ENCODE measurements around the gene SRSF7. TPM values are rescaled to one million over a fixed set of nuclear protein-coding genes. Genes with fewer than 3 reads are reported as not detected.
"Not testable (repeated sequence)": the region's sequence is repeated elsewhere in the genome, so short reads cannot be mapped to it uniquely, and the experiment has no call there.

SRSF7 gene
- total RNA-seq, 1 donor from 2014 or later = 50.5 TPM

GRCh38 chr2:38712413-38712812, 38.7 kb downstream of the SRSF7 start:
- peaks cover 6% of the 10 kb centered on the region for H3K4me1 ChIP-seq
- no peak overlapping the region for H3K4me3 ChIP-seq
- H3K36me3 ChIP-seq = peaks cover 5% of the 10 kb centered on the region
- intact Hi-C loops (cut with micrococcal nuclease) = no loop called here
- no peak for DNase-seq
- H3K9me3 ChIP-seq (replicated peaks) = no peaks in the 10 kb centered on the region
- no peak overlapping the region for H3K27ac ChIP-seq (replicated peaks)
- TF ChIP-seq, protein P1, sequence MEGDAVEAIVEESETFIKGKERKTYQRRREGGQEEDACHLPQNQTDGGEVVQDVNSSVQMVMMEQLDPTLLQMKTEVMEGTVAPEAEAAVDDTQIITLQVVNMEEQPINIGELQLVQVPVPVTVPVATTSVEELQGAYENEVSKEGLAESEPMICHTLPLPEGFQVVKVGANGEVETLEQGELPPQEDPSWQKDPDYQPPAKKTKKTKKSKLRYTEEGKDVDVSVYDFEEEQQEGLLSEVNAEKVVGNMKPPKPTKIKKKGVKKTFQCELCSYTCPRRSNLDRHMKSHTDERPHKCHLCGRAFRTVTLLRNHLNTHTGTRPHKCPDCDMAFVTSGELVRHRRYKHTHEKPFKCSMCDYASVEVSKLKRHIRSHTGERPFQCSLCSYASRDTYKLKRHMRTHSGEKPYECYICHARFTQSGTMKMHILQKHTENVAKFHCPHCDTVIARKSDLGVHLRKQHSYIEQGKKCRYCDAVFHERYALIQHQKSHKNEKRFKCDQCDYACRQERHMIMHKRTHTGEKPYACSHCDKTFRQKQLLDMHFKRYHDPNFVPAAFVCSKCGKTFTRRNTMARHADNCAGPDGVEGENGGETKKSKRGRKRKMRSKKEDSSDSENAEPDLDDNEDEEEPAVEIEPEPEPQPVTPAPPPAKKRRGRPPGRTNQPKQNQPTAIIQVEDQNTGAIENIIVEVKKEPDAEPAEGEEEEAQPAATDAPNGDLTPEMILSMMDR (IDR thresholded peaks at IDR 0.05; ENCODE audit: borderline replicate concordance) = no peak
- no peaks in the 10 kb centered on the region for H3K27me3 ChIP-seq (ENCODE audit: low read depth)

GRCh38 chr2:38711558-38711957, 39.6 kb downstream of the SRSF7 start:
- intact Hi-C loops (cut with micrococcal nuclease) = no loop called here
- H3K4me3 ChIP-seq = no peak overlapping the region
- TF ChIP-seq, protein P1 (IDR thresholded peaks at IDR 0.05; ENCODE audit: borderline replicate concordance) = no peak
- no peaks in the 10 kb centered on the region for H3K27me3 ChIP-seq (ENCODE audit: low read depth)
- DNase-seq = no peak
- no peak overlapping the region for H3K27ac ChIP-seq (replicated peaks)
- H3K9me3 ChIP-seq (replicated peaks) = no peaks in the 10 kb centered on the region
- H3K4me1 ChIP-seq = peaks cover 4% of the 10 kb centered on the region
- peaks cover 5% of the 10 kb centered on the region for H3K36me3 ChIP-seq

- H3K27ac ChIP-seq (replicated peaks) = no peak overlapping the region
- intact Hi-C loops (cut with micrococcal nuclease) = no loop called here
- peaks cover 5% of the 10 kb centered on the region for H3K36me3 ChIP-seq
- TF ChIP-seq, protein P1 (IDR thresholded peaks at IDR 0.05; ENCODE audit: borderline replicate concordance) = no peak
- no peaks in the 10 kb centered on the region for H3K9me3 ChIP-seq (replicated peaks)
- H3K4me1 ChIP-seq = no peaks in the 10 kb centered on the region
- H3K27me3 ChIP-seq (ENCODE audit: low read depth) = no peaks in the 10 kb centered on the region
- no peak overlapping the region for H3K4me3 ChIP-seq
- DNase-seq = no peak
Observed at GRCh38 chr2:38709567-38710194, 41.5 kb downstream of the SRSF7 start.

GRCh38 chr2:38708900-38709566, 42.1 kb downstream of the SRSF7 start:
- intact Hi-C loops (cut with micrococcal nuclease) = no loop called here
- no peak for DNase-seq
- Histone ChIP-seq H3K4me1 (no peaks in the 10 kb centered on the region), H3K9me3 (replicated peaks) (no peaks in the 10 kb centered on the region), H3K27me3 (ENCODE audit: low read depth) (no peaks in the 10 kb centered on the region), H3K36me3 (peaks cover 5% of the 10 kb centered on the region), H3K27ac (replicated peaks) (no peak overlapping the region), H3K4me3 (no peak overlapping the region)
- TF ChIP-seq, protein P1 (IDR thresholded peaks at IDR 0.05; ENCODE audit: borderline replicate concordance) = no peak

DNA sequence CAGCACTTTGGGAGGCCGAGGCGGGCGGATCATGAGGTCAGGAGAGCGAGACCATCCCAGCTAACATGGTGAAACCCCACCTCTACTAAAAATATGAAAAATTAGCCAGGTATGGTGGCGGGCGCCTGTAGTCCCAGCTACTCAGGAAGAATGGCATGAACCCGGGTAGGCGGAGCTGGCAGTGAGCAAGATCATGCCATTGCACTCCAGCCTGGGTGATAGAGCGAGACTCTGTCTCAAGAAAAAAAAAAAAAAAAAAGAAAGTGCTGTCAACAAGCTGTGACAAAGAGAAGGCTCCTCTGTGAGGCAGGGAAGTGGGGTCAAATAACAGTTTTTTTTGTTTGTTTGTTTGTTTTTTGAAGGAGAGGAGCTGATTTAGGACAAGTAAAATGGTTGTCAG, 42.7 kb downstream of the SRSF7 start:
- H3K9me3 ChIP-seq (replicated peaks); H3K4me3 ChIP-seq; H3K36me3 ChIP-seq; intact Hi-C loops (cut with micrococcal nuclease); H3K27ac ChIP-seq (replicated peaks); H3K4me1 ChIP-seq; DNase-seq; H3K27me3 ChIP-seq (ENCODE audit: low read depth): not testable (repeated sequence)

GRCh38 chr2:38706846-38707345, 44.3 kb downstream of the SRSF7 start:
- H3K27ac ChIP-seq (replicated peaks) = no peak overlapping the region

More at GRCh38 chr2:38706846-38707345, 44.3 kb downstream of the SRSF7 start:
- Histone ChIP-seq H3K36me3 (peaks cover 5% of the 10 kb centered on the region), H3K4me3 (no peak overlapping the region), H3K9me3 (replicated peaks) (no peaks in the 10 kb centered on the region), H3K27me3 (ENCODE audit: low read depth) (no peaks in the 10 kb centered on the region), H3K4me1 (no peaks in the 10 kb centered on the region)
- intact Hi-C loops (cut with micrococcal nuclease) = no loop called here
- DNase-seq = no peak
- TF ChIP-seq, protein P1 (IDR thresholded peaks at IDR 0.05; ENCODE audit: borderline replicate concordance) = no peak
